ENCODE data around the gene ALKBH3. TPM values are rescaled to one million over a fixed set of nuclear protein-coding genes. Genes with fewer than 3 reads are reported as not detected.

ALKBH3 gene
- total and polyA plus RNA-seq, 2 experiments from 2014 or later = 23.8 to 27.2 TPM

GRCh38 chr11:43904742-43905535 lies 24.3 kb downstream of the ALKBH3 start:
- Histone ChIP-seq H2AFZ (no peak overlapping the region), H3K9me2 (replicated peaks; ENCODE audit: insufficient read depth) (no peaks in the 10 kb centered on the region), H3K79me2 (peaks cover 3% of the 10 kb centered on the region), H3K4me3 (no peak overlapping the region), H3K27me3 (no peaks in the 10 kb centered on the region), H4K20me1 (ENCODE audit: insufficient read depth, poor library complexity, severe bottlenecking) (no peaks in the 10 kb centered on the region), H3K4me1 (ENCODE audit: insufficient read depth) (peaks cover 7% of the 10 kb centered on the region), H3K9me3 (ENCODE audit: low read depth) (no peaks in the 10 kb centered on the region), H3K4me2 (peak overlapping the region; percentile 26), H3K27ac (peak overlapping the region; percentile 16), H3K36me3 (replicated peaks; ENCODE audit: insufficient read depth, low read depth) (no peaks in the 10 kb centered on the region)
- no peak for TF ChIP-seq EZH2 (IDR thresholded peaks at IDR 0.05; ENCODE audit: borderline replicate concordance)
- TF ChIP-seq EZH2phosphoT487 (IDR thresholded peaks at IDR 0.05; ENCODE audit: low read depth, severe bottlenecking, unreplicated experiment) = no peak
- no peak for TF ChIP-seq CTCF (IDR thresholded peaks at IDR 0.05; ENCODE audit: poor library complexity)
- WGBS (ENCODE audit: low lambda C conversion rate, missing lambda C conversion rate) = 84% methylated on average over 10 of the region's 10 CpGs
- DNase-seq (ENCODE audit: low spot score) = no peak

- TF ChIP-seq EZH2 (IDR thresholded peaks at IDR 0.05; ENCODE audit: borderline replicate concordance) = no peak
- peaks cover 7% of the 10 kb centered on the region for H3K4me1 ChIP-seq (ENCODE audit: insufficient read depth)
- H3K79me2 ChIP-seq = peaks cover 3% of the 10 kb centered on the region
- no peak overlapping the region for H2AFZ ChIP-seq
- H3K4me3 ChIP-seq = no peak overlapping the region
- no peaks in the 10 kb centered on the region for H3K9me2 ChIP-seq (replicated peaks; ENCODE audit: insufficient read depth)
- no peaks in the 10 kb centered on the region for H3K9me3 ChIP-seq (ENCODE audit: low read depth)
- no peaks in the 10 kb centered on the region for H3K36me3 ChIP-seq (replicated peaks; ENCODE audit: insufficient read depth, low read depth)
- no peaks in the 10 kb centered on the region for H3K27me3 ChIP-seq
- 83% methylated on average over 2 of the region's 2 CpGs for WGBS (ENCODE audit: low lambda C conversion rate, missing lambda C conversion rate)
- peak overlapping the region; percentile 16 for H3K27ac ChIP-seq
- H4K20me1 ChIP-seq (ENCODE audit: insufficient read depth, poor library complexity, severe bottlenecking) = no peaks in the 10 kb centered on the region
- no peak for DNase-seq (ENCODE audit: low spot score)
- no peak overlapping the region for H3K4me2 ChIP-seq
Observed at GRCh38 chr11:43905813-43906241, 25.2 kb downstream of the ALKBH3 start.

GRCh38 chr11:43907028-43907975 lies 26.7 kb downstream of the ALKBH3 start:
- Histone ChIP-seq H3K27ac (no peak overlapping the region), H3K9me3 (ENCODE audit: low read depth) (no peaks in the 10 kb centered on the region), H3K4me3 (no peak overlapping the region), H2AFZ (no peak overlapping the region), H3K27me3 (no peaks in the 10 kb centered on the region), H3K4me1 (ENCODE audit: insufficient read depth) (peaks cover 7% of the 10 kb centered on the region), H3K9me2 (replicated peaks; ENCODE audit: insufficient read depth) (no peaks in the 10 kb centered on the region), H4K20me1 (ENCODE audit: insufficient read depth, poor library complexity, severe bottlenecking) (no peaks in the 10 kb centered on the region), H3K36me3 (replicated peaks; ENCODE audit: insufficient read depth, low read depth) (no peaks in the 10 kb centered on the region), H3K4me2 (no peak overlapping the region), H3K79me2 (peaks cover 3% of the 10 kb centered on the region)
- 88% methylated on average over 4 of the region's 4 CpGs for WGBS (ENCODE audit: low lambda C conversion rate, missing lambda C conversion rate)
- DNase-seq (ENCODE audit: low spot score) = no peak
- TF ChIP-seq CTCF (IDR thresholded peaks at IDR 0.05; ENCODE audit: poor library complexity) (no peak), EZH2phosphoT487 (IDR thresholded peaks at IDR 0.05; ENCODE audit: low read depth, severe bottlenecking, unreplicated experiment) (no peak), EZH2 (IDR thresholded peaks at IDR 0.05; ENCODE audit: borderline replicate concordance) (no peak)
